Measurements from ENCODE around the gene ATXN7L1.

The ATXN7L1 gene

DNA sequence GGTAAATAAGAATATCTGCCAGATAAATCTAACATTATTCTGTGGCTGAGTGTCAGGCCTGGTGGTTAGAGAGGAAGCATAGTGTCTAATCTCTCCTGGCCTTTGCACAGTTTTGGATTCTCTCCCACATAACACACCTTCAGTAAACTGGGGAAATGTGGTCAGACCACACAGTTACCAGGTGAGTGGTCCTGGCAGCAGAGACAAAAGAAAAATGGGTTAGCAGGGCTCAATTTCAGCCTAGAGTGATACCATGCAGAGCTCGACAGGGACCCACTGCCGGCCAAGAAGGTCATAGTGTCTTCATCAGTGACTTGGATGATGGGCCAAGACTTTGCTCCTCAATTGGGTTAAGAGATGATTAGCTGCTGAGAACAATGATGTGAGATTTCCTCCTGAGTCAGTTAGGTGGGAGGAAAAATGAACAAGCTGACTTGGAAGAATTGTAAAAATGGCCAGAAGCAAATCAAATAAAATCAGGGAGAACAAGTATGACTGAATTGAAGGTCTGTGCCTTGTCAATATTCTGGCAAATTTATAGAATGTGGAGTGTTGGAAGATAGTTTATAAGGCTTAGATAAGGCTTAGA lies 225.9 kb downstream of the ATXN7L1 start:
- TF ChIP-seq ARNTL (CRISPR knock-in tag; IDR thresholded peaks at IDR 0.05; ENCODE audit: borderline replicate concordance, low read depth) (no peak), SNAI2 (CRISPR knock-in tag; IDR thresholded peaks at IDR 0.05) (no peak), ESRRG (CRISPR knock-in tag; IDR thresholded peaks at IDR 0.05) (no peak), RARB (CRISPR knock-in tag; IDR thresholded peaks at IDR 0.05) (no peak), OSR1 (CRISPR knock-in tag; IDR thresholded peaks at IDR 0.05) (no peak), BACH2 (CRISPR knock-in tag; IDR thresholded peaks at IDR 0.05; ENCODE audit: borderline replicate concordance) (no peak), TOX (CRISPR knock-in tag; IDR thresholded peaks at IDR 0.05; ENCODE audit: borderline replicate concordance) (no peak), PPARA (CRISPR knock-in tag; IDR thresholded peaks at IDR 0.05; ENCODE audit: borderline replicate concordance) (no peak), GLIS3 (CRISPR knock-in tag; IDR thresholded peaks at IDR 0.05) (no peak), CSDC2 (CRISPR knock-in tag; IDR thresholded peaks at IDR 0.05) (no peak), ZNF70 (CRISPR knock-in tag; IDR thresholded peaks at IDR 0.05) (no peak), ISL1 (CRISPR knock-in tag; IDR thresholded peaks at IDR 0.05) (no peak; the same call in 1 of the 2 replicates)
- TF ChIP-seq, protein P1, sequence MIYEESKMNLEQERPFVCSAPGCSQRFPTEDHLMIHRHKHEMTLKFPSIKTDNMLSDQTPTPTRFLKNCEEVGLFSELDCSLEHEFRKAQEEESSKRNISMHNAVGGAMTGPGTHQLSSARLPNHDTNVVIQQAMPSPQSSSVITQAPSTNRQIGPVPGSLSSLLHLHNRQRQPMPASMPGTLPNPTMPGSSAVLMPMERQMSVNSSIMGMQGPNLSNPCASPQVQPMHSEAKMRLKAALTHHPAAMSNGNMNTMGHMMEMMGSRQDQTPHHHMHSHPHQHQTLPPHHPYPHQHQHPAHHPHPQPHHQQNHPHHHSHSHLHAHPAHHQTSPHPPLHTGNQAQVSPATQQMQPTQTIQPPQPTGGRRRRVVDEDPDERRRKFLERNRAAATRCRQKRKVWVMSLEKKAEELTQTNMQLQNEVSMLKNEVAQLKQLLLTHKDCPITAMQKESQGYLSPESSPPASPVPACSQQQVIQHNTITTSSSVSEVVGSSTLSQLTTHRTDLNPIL (CRISPR knock-in tag; IDR thresholded peaks at IDR 0.05; ENCODE audit: low read depth) = no peak
- TF ChIP-seq, protein P2, sequence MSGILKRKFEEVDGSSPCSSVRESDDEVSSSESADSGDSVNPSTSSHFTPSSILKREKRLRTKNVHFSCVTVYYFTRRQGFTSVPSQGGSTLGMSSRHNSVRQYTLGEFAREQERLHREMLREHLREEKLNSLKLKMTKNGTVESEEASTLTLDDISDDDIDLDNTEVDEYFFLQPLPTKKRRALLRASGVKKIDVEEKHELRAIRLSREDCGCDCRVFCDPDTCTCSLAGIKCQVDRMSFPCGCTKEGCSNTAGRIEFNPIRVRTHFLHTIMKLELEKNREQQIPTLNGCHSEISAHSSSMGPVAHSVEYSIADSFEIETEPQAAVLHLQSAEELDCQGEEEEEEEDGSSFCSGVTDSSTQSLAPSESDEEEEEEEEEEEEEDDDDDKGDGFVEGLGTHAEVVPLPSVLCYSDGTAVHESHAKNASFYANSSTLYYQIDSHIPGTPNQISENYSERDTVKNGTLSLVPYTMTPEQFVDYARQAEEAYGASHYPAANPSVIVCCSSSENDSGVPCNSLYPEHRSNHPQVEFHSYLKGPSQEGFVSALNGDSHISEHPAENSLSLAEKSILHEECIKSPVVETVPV (CRISPR knock-in tag; IDR thresholded peaks at IDR 0.05) = no peak
- peak; percentile 9 for ATAC-seq

DNA sequence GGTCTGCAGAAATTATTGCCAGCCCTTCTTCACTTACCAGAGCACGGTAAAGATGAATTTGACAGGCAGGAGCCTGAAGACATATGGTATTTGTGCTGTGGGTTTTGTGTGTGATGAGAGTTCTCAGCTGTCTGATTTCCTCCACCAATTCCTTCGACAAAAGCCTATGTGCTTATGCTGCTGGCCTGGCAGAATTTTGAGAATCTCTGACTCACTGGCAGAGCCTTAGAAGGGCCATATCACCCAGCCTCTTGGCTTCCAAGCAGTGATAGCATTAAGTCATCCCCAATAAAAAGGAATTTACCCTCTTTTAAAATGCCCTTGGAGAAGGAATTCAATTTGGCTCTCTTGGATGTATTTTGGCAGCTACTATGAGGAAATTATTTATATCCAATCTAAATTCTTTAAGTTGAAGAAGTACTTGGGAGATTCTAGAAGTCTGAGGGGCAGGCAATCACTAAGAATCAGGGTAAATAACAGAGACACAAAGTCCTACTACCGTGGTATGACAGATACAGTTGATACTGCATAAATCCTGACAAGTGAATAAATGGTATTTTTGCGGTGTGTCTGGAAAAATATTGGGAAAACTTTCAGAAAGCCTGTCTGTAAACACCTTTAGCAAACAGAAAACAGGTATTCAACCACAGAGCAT lies 226.5 kb downstream of the ATXN7L1 start:
- TF ChIP-seq RARB (CRISPR knock-in tag; IDR thresholded peaks at IDR 0.05) = no peak
- TF ChIP-seq BACH2 (CRISPR knock-in tag; IDR thresholded peaks at IDR 0.05; ENCODE audit: borderline replicate concordance) = no peak
- TF ChIP-seq ZFP30 (CRISPR knock-in tag; IDR thresholded peaks at IDR 0.05) = no peak
- TF ChIP-seq ISL1 (CRISPR knock-in tag; IDR thresholded peaks at IDR 0.05) = peak; percentile 96
- TF ChIP-seq ZNF70 (CRISPR knock-in tag; IDR thresholded peaks at IDR 0.05) = no peak
- TF ChIP-seq ZNF565 (CRISPR knock-in tag; conservative IDR thresholded peaks at IDR 0.05; ENCODE audit: low read depth) = no peak
- TF ChIP-seq, protein P1 (CRISPR knock-in tag; IDR thresholded peaks at IDR 0.05; ENCODE audit: low read depth) = 0 out of 2 replicates have a peak, but pooled peaks have one; percentile 48
- no peak for TF ChIP-seq ZC3H10 (CRISPR knock-in tag; IDR thresholded peaks at IDR 0.05)
- no peak for TF ChIP-seq TOX (CRISPR knock-in tag; IDR thresholded peaks at IDR 0.05; ENCODE audit: borderline replicate concordance)
- TF ChIP-seq, protein P3, sequence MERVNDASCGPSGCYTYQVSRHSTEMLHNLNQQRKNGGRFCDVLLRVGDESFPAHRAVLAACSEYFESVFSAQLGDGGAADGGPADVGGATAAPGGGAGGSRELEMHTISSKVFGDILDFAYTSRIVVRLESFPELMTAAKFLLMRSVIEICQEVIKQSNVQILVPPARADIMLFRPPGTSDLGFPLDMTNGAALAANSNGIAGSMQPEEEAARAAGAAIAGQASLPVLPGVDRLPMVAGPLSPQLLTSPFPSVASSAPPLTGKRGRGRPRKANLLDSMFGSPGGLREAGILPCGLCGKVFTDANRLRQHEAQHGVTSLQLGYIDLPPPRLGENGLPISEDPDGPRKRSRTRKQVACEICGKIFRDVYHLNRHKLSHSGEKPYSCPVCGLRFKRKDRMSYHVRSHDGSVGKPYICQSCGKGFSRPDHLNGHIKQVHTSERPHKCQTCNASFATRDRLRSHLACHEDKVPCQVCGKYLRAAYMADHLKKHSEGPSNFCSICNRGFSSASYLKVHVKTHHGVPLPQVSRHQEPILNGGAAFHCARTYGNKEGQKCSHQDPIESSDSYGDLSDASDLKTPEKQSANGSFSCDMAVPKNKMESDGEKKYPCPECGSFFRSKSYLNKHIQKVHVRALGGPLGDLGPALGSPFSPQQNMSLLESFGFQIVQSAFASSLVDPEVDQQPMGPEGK (CRISPR knock-in tag; IDR thresholded peaks at IDR 0.05; ENCODE audit: borderline replicate concordance) = 0 out of 2 replicates have a peak, but pooled peaks have one; percentile 32
- TF ChIP-seq, protein P2 (CRISPR knock-in tag; IDR thresholded peaks at IDR 0.05) = no peak
- TF ChIP-seq SNAI2 (CRISPR knock-in tag; IDR thresholded peaks at IDR 0.05) = no peak
- no peak for TF ChIP-seq OSR1 (CRISPR knock-in tag; IDR thresholded peaks at IDR 0.05)
- no peak for TF ChIP-seq ZFP3 (CRISPR knock-in tag; IDR thresholded peaks at IDR 0.05)
- no peak for TF ChIP-seq PPARA (CRISPR knock-in tag; IDR thresholded peaks at IDR 0.05; ENCODE audit: borderline replicate concordance)
- TF ChIP-seq GLIS3 (CRISPR knock-in tag; IDR thresholded peaks at IDR 0.05) = 0 out of 2 replicates have a peak, but pooled peaks have one; percentile 7
- TF ChIP-seq CSDC2 (CRISPR knock-in tag; IDR thresholded peaks at IDR 0.05) = no peak
- no peak for TF ChIP-seq ARNTL (CRISPR knock-in tag; IDR thresholded peaks at IDR 0.05; ENCODE audit: borderline replicate concordance, low read depth)
- no peak for TF ChIP-seq ZNF8 (CRISPR knock-in tag; IDR thresholded peaks at IDR 0.05)
- TF ChIP-seq TCF4 (CRISPR knock-in tag; IDR thresholded peaks at IDR 0.05; ENCODE audit: borderline replicate concordance) = no peak
- ATAC-seq = peak; percentile 84
